Activated CD4-positive, alpha-beta memory T cell treated with anti-CD3 and anti-CD28 coated beads for 36 hours (primary cell): ENCODE results near the gene IMMP2L. TPM values are rescaled to one million over a fixed set of nuclear protein-coding genes. Genes with fewer than 3 reads are reported as not detected.
A peak's percentile ranks its signal among the peaks of the same experiment; 100 is the strongest.

ENCODE experiments used
- CTCF ChIA-PET: fragments of 350-600 bp; sonication (Branson Sonifier 250); formaldehyde crosslinking; loops from one replicate; lab custom pipeline; 2021; ENCODE audit warnings: antibody characterized with exemption, inconsistent platforms; lab: Charles Lee
- POLR2A ChIA-PET: fragments of 350-600 bp; sonication (Branson Sonifier 250); formaldehyde crosslinking; loops from one replicate; lab custom pipeline; 2021; ENCODE audit warnings: antibody characterized with exemption; lab: Charles Lee
- DNase-seq: peaks from one replicate; pipeline ENCODE4 v3.0.0-alpha.2; 2020
- H3K27ac Mint-ChIP-seq: one replicate; pipeline ENCODE4 v1.8.0; 2021; ENCODE audit warnings: mixed read lengths
- H3K27me3 Mint-ChIP-seq: one replicate; pipeline ENCODE4 v1.8.0; 2021; ENCODE audit warnings: mixed read lengths
- H3K36me3 Mint-ChIP-seq: one replicate; pipeline ENCODE4 v1.8.0; 2021; ENCODE audit warnings: mixed read lengths
- H3K4me1 Mint-ChIP-seq: one replicate; pipeline ENCODE4 v1.8.0; 2021; ENCODE audit warnings: low read depth, mixed read lengths
- H3K4me3 Mint-ChIP-seq: one replicate; pipeline ENCODE4 v1.8.0; 2021; ENCODE audit warnings: mild to moderate bottlenecking, mixed read lengths
- H3K9me3 Mint-ChIP-seq: one replicate; pipeline ENCODE4 v1.8.0; 2021; ENCODE audit warnings: mixed read lengths
- intact Hi-C: fragments of 100-400 bp; cut with micrococcal nuclease; formaldehyde crosslinking; loops from one replicate; pipeline ENCODE4 v1.15.1; 2023
- total RNA-seq, 2 experiments: library from RNA; stranded (reverse); gene quantifications; one replicate each; pipeline ENCODE4 v1.2.3, GENCODE V29; 2021

IMMP2L gene
- total RNA-seq, 2 experiments from 2014 or later = 14.4 to 20.5 TPM

DNA sequence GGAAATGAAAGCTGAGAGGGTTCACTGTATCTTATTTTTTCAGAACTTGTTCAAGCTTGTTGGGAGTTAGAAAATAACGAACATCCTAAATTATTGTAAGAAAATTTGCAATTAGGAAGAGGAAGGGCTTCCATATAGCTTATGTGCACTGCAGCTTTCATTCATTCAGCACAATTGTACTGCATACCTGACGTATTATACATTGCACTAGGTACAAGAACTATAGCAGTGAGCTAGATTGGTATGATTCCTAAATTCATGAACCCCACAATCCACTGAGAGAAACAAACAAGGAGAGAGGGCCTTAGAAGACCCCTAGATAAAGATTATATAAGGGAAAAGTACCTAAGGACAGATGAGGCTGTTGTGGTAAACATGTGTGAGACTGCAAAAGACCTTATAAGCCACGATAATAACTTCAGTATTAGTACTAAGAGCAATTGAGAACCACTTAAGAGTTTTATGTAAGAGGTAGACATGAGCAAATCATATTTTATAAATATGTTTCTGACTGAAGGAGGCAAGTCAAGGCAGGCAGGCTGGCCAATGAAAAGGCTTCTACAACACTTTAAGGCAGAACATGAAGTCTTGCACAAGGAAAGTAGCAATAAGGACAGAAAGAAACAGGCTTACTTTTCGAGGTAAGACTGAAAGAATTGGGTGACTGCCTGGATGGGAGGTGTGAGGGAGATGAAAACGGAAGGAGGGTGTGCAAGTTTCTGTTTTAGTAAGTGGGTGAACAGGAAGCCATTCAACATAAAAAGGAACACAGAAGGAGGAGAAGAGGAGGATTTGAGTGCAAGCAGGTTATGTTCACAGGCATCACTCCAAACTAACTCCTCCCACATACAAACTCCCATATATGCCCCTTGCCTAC is 549.3 kb downstream of the IMMP2L start:
- H3K36me3 Mint-ChIP-seq = peaks cover 3% of the 10 kb centered on the region
- ChIA-PET CTCF (interaction anchor here (0.6 kb wide), 2 partner anchors 35 to 70 kb away, joined by 3 read pairs; no protein-coding TSS in a partner anchor), POLR2A (interaction anchor here (0.9 to 2.6 kb wide), 5 partner anchors 12 to 73 kb away, joined by 3 to 8 read pairs (median 4); no protein-coding TSS in a partner anchor)
- peak; percentile 59 for DNase-seq
- H3K27me3 Mint-ChIP-seq = no peaks in the 10 kb centered on the region
- peaks cover 60% of the 10 kb centered on the region for H3K4me1 Mint-ChIP-seq
- peak overlapping the region; percentile 59 for H3K4me3 Mint-ChIP-seq
- intact Hi-C loops = loop anchor here (1.0 to 5.0 kb wide), 5 partner anchors 8 to 124 kb away; no protein-coding TSS in a partner anchor
- H3K27ac Mint-ChIP-seq = peak overlapping the region; percentile 84
- no peaks in the 10 kb centered on the region for H3K9me3 Mint-ChIP-seq

DNA sequence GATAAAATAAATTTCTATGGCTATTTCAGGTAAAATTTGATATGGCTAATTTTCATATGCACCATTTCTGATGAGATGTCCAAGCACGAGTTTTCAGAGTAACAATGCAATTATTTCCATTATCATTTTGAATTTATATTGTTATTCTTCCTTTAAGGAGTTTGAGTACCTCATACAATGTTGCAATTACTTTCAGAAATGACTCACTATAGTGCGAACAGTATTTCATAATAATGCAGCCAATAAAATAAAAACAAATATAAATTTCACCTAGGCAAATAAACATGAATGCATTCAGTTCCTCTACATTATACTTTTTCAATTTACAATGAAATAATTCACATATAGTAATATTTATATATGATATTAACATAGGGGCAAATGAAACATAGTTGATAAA is 550.1 kb downstream of the IMMP2L start:
- intact Hi-C loops = loop anchor here (5.0 kb wide), 1 partner anchor 125 kb away; no protein-coding TSS in a partner anchor
- peaks cover 3% of the 10 kb centered on the region for H3K36me3 Mint-ChIP-seq
- H3K27me3 Mint-ChIP-seq = no peaks in the 10 kb centered on the region
- ChIA-PET POLR2A (interaction anchor here (0.9 to 2.6 kb wide), 5 partner anchors 13 to 74 kb away, joined by 3 to 8 read pairs (median 4); no protein-coding TSS in a partner anchor), CTCF (interaction anchor here (0.6 to 0.9 kb wide), 2 partner anchors 34 to 83 kb away, joined by 3 read pairs; no protein-coding TSS in a partner anchor)
- H3K4me3 Mint-ChIP-seq = no peak overlapping the region
- no peaks in the 10 kb centered on the region for H3K9me3 Mint-ChIP-seq
- peak overlapping the region; percentile 71 for H3K27ac Mint-ChIP-seq
- peaks cover 56% of the 10 kb centered on the region for H3K4me1 Mint-ChIP-seq
- no peak for DNase-seq

- H3K4me1 Mint-ChIP-seq = peaks cover 56% of the 10 kb centered on the region
- H3K27me3 Mint-ChIP-seq = no peaks in the 10 kb centered on the region
- no peaks in the 10 kb centered on the region for H3K9me3 Mint-ChIP-seq
- peak overlapping the region; percentile 18 for H3K4me3 Mint-ChIP-seq
- H3K36me3 Mint-ChIP-seq = peaks cover 3% of the 10 kb centered on the region
- ChIA-PET POLR2A (interaction anchor here (0.8 to 2.6 kb wide), 5 partner anchors 13 to 126 kb away, joined by 3 to 8 read pairs (median 5); no protein-coding TSS in a partner anchor), CTCF (interaction anchor here (0.8 to 1.0 kb wide), 3 partner anchors 12 to 83 kb away, joined by 3 read pairs; no protein-coding TSS in a partner anchor)
- peak; percentile 52 for DNase-seq
- intact Hi-C loops = loop anchor here (2.0 to 5.0 kb wide), 2 partner anchors 35 to 126 kb away; no protein-coding TSS in a partner anchor
- H3K27ac Mint-ChIP-seq = peak overlapping the region; percentile 71
These were observed 550.8 kb downstream of the IMMP2L start for GRCh38 chr7:111011520-111011919.

DNA sequence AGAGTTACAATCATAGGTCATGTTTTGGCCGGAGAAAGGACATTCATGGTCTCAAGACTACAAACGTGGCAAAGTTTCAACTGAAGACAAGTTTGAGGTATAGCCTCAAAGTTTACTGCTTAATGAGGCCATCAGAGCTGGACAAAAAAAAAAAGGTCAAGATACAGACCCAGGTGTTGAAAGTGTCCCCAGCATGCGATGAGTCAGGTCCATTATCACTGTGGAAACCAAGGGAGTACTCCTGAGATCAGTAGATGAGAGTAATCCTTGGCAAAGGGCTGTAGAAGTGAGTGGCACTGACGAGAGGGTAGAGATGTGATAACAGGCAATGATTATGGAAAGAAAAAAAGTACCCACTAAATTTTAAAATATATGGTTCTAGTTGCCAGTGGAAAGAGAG is 551.5 kb downstream of the IMMP2L start:
- no peak overlapping the region for H3K4me3 Mint-ChIP-seq
- H3K4me1 Mint-ChIP-seq = peaks cover 56% of the 10 kb centered on the region
- intact Hi-C loops = loop anchor here (2.0 to 5.0 kb wide), 2 partner anchors 34 to 127 kb away; no protein-coding TSS in a partner anchor
- peaks cover 3% of the 10 kb centered on the region for H3K36me3 Mint-ChIP-seq
- no peaks in the 10 kb centered on the region for H3K27me3 Mint-ChIP-seq
- H3K27ac Mint-ChIP-seq = peak overlapping the region; percentile 46
- no peaks in the 10 kb centered on the region for H3K9me3 Mint-ChIP-seq
- ChIA-PET CTCF (interaction anchor here (0.8 to 1.0 kb wide), 2 partner anchors 13 to 14 kb away, joined by 3 read pairs; no protein-coding TSS in a partner anchor), POLR2A (interaction anchor here (0.8 to 2.6 kb wide), 4 partner anchors 14 to 127 kb away, joined by 3 to 8 read pairs (median 6); no protein-coding TSS in a partner anchor)
- peak; percentile 38 for DNase-seq

GRCh38 chr7:111009526-111010040 is 552.7 kb downstream of the IMMP2L start:
- ChIA-PET CTCF (no interaction called here), POLR2A (no interaction called here)
- no peaks in the 10 kb centered on the region for H3K27me3 Mint-ChIP-seq
- intact Hi-C loops = loop anchor here (2.0 to 5.0 kb wide), 2 partner anchors 33 to 128 kb away; no protein-coding TSS in a partner anchor
- H3K27ac Mint-ChIP-seq = no peak overlapping the region
- DNase-seq = no peak
- H3K4me3 Mint-ChIP-seq = no peak overlapping the region
- no peaks in the 10 kb centered on the region for H3K9me3 Mint-ChIP-seq
- H3K36me3 Mint-ChIP-seq = peaks cover 3% of the 10 kb centered on the region
- peaks cover 51% of the 10 kb centered on the region for H3K4me1 Mint-ChIP-seq

DNA sequence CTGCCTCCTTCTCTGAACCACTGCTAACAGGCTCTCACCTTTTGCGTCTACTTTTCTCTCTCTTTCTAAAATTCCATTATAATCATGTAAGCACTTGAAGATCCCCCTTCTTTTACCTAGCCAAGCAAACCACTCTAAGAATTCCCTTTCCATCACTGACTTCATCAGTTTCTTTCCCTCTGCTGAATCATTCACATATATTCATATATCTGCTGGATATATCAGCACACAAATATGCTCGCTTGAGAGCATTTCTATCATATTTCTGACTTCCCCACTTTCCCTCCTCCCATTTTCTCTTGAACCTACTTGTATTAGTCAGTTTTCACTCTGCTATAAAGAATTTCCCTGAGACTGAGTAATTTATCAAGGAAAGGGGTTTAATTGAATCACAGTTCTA is 555.6 kb downstream of the IMMP2L start:
- Mint-ChIP-seq H3K4me1 (peaks cover 32% of the 10 kb centered on the region), H3K27me3 (no peaks in the 10 kb centered on the region)

DNA sequence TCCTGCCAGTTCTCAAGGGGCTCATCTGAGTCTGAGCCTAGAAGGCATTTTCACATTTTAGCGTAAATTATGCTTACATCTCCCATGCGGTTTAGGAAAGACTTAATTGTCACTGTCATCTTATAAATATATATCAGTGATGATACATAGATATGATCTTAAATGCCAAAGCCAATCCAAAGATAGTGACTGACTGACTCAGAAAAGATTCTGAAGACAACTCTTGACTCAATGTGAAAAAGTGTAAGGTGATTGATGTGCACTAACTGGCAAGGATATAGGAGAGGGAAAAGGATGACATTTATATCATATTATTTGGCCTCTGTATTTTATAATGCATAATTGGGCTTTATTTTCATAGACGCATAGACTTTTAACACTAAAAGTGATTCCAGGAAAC is 556.3 kb downstream of the IMMP2L start:
- Mint-ChIP-seq H3K27ac (no peak overlapping the region), H3K4me3 (no peak overlapping the region), H3K27me3 (no peaks in the 10 kb centered on the region), H3K9me3 (no peaks in the 10 kb centered on the region), H3K4me1 (peaks cover 25% of the 10 kb centered on the region), H3K36me3 (peaks cover 3% of the 10 kb centered on the region)
- intact Hi-C loops = no loop called here
- CTCF ChIA-PET = no interaction called here
- POLR2A ChIA-PET = no interaction called here
- DNase-seq = no peak

More for the DNA sequence above, 555.6 kb downstream of the IMMP2L start:
- no peaks in the 10 kb centered on the region for H3K9me3 Mint-ChIP-seq
- ChIA-PET POLR2A (no interaction called here), CTCF (no interaction called here)
- intact Hi-C loops = no loop called here
- H3K36me3 Mint-ChIP-seq = peaks cover 3% of the 10 kb centered on the region
- DNase-seq = no peak
- no peak overlapping the region for H3K4me3 Mint-ChIP-seq
- no peak overlapping the region for H3K27ac Mint-ChIP-seq

DNA sequence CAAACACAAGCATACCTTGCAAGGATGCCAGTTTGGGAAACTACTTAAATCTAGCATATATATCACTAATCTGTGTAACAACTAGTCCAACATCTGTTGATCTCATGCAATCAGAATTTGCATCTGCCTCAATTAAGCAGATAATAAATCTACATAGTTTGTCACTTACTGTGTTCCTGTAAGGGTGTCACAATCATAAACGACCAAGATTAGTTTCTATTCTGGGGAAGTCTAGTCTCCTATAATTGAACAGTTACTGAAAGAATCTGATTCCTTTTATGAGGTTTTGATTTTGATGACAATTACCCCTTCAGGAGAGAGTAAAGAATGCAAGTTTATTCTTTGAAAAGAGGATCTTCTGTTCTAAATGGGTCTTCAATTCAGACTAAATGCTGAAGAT is 556.8 kb downstream of the IMMP2L start:
- no peak overlapping the region for H3K4me3 Mint-ChIP-seq
- no peaks in the 10 kb centered on the region for H3K9me3 Mint-ChIP-seq
- peaks cover 1% of the 10 kb centered on the region for H3K36me3 Mint-ChIP-seq
- no peaks in the 10 kb centered on the region for H3K27me3 Mint-ChIP-seq
- no peak for DNase-seq
- intact Hi-C loops = loop anchor here (1.0 kb wide), 1 partner anchor 8 kb away; no protein-coding TSS in a partner anchor
- ChIA-PET POLR2A (no interaction called here), CTCF (no interaction called here)
- peaks cover 19% of the 10 kb centered on the region for H3K4me1 Mint-ChIP-seq
- no peak overlapping the region for H3K27ac Mint-ChIP-seq

DNA sequence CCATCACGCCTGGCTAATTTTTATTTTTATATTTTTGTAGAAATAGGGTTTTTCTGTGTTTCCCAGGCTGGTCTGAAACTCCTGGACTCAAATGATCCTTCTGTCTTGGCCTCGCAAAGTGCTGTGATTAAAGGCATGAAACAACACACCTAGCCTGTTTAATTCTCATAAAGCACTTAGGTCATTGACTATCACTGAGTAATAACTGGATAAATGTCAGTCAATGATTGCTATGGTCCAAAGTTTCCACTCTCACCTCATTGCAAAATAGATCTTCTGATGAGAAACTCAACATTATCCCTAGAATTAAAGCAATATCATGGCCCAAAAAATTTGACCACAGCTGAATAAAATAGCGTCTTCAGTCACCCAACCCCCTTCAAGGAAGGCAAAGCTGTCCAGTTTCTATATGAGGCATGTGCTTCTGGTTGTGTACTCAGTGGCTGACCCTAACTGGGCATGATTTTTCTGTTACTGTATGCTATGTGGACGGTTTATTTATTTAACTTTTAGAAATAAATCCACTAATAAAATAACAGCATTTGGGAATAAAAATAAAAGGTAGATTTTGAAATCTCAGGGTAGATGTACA is 557.9 kb downstream of the IMMP2L start:
- CTCF ChIA-PET = interaction anchor here (0.5 kb wide), 1 partner anchor 1026 kb away, joined by 3 read pairs; no protein-coding TSS in a partner anchor
- H3K27ac Mint-ChIP-seq = no peak overlapping the region
- POLR2A ChIA-PET = no interaction called here
- no peak overlapping the region for H3K4me3 Mint-ChIP-seq
- peaks cover 12% of the 10 kb centered on the region for H3K4me1 Mint-ChIP-seq
- intact Hi-C loops = no loop called here
- no peak for DNase-seq
- H3K27me3 Mint-ChIP-seq = no peaks in the 10 kb centered on the region
- H3K36me3 Mint-ChIP-seq = peaks cover 4% of the 10 kb centered on the region
- H3K9me3 Mint-ChIP-seq = no peaks in the 10 kb centered on the region

GRCh38 chr7:111003883-111004282 is 558.4 kb downstream of the IMMP2L start:
- Mint-ChIP-seq H3K27me3 (no peaks in the 10 kb centered on the region), H3K4me1 (peaks cover 10% of the 10 kb centered on the region), H3K27ac (no peak overlapping the region), H3K9me3 (no peaks in the 10 kb centered on the region), H3K4me3 (no peak overlapping the region), H3K36me3 (peaks cover 4% of the 10 kb centered on the region)
- CTCF ChIA-PET = no interaction called here
- no peak for DNase-seq
- intact Hi-C loops = no loop called here
- POLR2A ChIA-PET = no interaction called here

DNA sequence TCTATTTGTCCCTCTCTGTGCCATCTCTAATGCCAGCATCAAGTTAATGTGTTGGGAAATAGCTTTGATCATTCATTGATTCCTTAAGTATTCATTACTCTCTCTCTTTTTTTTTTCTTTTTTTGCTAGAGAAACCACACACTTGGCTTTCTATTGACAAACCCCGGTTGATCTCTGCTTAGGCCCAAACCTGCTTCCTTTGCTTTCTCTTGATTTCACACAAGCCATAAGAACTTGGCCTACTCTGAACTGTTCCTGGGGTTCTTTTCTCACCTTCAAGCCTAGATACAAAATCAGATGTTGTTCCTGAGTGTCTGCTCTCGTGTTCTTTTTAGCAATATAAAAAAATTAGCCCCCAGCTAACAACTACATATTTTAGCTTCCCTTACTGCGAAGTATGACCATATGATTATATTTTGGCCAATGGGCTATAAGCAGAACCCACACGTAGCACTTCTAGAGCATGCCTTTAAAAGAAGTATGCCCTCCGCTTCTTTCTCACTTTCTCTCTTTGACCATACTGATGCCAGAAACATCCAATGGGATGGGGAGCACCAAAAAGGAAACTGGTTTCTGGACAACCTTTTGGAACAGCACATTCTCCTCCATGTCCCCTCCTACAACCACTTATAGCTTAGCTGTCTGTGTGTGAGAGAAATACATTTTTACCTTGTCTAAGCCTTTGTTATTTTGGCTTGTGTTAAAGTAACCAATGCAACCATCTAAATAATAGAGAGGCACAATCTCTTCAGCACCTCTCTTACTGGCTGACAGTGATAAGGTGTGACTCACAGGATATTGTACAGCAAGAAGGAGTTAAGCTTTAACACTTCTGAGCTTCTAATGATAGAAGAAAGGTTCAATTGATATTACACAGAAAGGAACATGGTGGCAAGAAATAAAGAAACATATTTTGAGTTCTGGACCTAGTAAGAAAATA is 568.0 kb downstream of the IMMP2L start:
- intact Hi-C loops = no loop called here
- no peak overlapping the region for H3K4me3 Mint-ChIP-seq
- peaks cover 22% of the 10 kb centered on the region for H3K4me1 Mint-ChIP-seq
- H3K36me3 Mint-ChIP-seq = no peaks in the 10 kb centered on the region
- CTCF ChIA-PET = no interaction called here
- no peak for DNase-seq
- no peaks in the 10 kb centered on the region for H3K9me3 Mint-ChIP-seq
- POLR2A ChIA-PET = interaction anchor here (0.9 kb wide), 1 partner anchor 568 kb away, joined by 3 read pairs; the partner anchor contains the start of gene IMMP2L
- no peak overlapping the region for H3K27ac Mint-ChIP-seq
- no peaks in the 10 kb centered on the region for H3K27me3 Mint-ChIP-seq
